HG02870 (cell line): ENCODE data around the gene CAMKK1.

ENCODE experiments used
- ATAC-seq: cut with Tn5 transposase; IDR thresholded peaks from one replicate; pipeline ENCODE4 v1.9.1; 2021; ENCODE audit warnings: mild to moderate bottlenecking, moderate library complexity; ENCODE audit not compliant: unreplicated experiment

Gene CAMKK1

DNA sequence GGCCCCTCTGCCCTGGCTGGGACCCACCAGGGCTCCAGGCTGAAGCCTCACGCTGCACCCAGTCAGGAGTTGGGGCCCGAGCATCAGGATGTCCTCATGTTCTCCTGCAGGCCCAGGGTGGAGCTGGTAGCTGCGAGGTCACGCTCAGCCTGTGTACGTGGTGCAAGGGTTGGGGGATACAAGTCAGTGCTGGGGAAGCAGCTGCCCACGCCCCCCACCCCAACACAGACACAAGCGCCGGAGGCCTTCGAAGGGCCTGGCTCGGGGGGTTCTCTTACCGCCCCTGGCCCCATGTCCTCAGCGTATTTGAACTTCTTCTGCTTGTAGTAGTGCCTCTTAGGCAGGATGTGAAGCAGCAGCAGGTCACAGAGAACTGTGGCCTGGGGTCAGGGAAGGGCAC is 4.9 kb upstream of the CAMKK1 start:
- ATAC-seq, result no peak

DNA sequence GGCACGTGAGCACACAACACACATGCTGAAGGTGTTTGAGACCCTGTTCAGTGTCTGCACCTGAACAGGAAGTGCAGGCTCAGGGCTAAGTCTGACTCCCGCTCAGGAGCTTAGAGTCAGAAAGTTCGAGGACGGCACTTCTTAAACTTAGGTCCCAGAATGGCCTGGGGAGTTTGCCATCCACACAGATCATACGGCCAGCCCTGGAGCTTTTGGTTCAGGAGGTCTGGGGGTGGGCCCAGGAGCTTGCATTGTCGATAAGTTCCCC is 4.0 kb upstream of the CAMKK1 start:
- no peak for ATAC-seq

DNA sequence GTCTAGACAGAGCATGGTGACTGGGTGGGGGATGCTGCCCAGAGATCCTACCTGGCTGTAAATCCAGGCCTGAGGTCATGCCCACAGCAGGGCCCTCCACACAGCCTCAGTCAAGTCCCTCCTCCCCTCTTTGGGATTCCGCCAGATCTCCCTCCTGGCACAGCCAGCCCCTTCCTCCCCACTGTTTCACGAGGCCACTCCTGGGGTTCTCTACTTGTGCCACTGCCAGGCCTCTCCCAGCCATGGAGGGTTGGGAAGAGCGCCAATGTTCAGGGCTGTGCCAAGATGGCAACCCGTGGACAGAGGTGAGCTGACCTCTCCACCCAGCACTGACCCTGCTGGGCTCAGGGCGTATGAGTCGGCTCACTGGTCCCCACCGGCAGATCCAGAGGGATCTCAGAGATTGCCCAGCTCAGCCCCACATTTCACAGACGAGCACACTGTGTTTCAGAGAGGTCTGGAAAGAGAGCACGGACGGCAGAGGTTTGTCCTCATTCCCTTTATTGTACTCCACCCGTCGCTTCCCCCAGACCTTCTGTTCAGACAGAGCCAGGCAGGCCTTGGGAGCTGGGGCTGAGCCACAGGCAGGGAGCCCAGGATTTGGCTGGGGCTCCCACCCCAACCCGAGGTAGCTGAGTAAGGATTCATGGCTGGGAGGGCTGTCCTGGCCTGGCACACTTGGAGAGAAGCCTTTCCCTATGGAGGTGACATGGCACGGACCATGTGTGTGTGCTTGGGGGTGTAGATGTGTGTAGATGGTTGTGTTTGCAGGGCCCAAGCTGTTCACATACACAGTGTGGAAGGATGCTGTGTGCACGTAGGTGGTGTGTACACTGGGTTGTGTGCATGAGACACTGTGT is 3.5 kb upstream of the CAMKK1 start:
- no peak for ATAC-seq

DNA sequence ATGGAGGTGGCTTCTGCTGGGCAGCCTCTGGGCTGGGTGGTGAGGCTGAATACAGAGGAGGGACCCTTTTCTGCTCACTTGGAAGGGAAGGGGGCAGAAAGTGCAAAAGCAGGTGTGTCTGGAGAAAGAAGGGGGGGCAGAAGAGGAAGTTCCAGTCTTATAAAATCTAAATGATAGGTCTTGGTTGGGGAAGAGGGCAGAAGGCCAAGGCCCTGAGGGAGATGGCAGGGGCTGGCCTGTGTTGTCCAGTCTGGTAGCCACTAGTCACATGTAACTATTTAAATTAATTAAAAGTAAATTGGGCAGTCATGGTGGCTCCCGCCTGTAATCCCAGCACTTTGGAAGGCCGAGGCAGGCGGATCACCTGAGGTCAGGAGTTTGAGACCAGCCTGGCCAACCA is 2.5 kb upstream of the CAMKK1 start:
- ATAC-seq, result no peak

DNA sequence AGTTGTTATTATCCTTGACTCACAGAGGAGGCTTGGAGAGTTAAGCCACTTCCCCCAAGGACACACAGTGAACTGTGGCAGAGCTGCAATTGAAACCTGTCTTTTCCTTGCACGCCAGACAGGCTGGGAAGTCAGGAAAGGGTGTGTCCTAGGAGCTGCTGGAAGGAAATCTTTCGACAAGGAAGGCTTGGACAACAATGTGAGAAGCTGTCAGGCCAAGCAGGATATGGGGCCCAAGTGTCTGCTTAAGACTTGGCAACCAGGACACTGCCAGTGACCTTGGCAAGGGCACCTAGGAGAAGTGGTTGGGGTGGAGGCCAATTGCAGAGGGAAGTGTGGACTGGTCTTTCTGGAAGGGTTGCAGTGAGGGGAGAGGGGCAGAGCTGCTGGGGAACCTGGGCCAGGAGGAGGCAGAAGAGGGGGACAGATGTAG is 2.1 kb upstream of the CAMKK1 start:
- no peak for ATAC-seq

DNA sequence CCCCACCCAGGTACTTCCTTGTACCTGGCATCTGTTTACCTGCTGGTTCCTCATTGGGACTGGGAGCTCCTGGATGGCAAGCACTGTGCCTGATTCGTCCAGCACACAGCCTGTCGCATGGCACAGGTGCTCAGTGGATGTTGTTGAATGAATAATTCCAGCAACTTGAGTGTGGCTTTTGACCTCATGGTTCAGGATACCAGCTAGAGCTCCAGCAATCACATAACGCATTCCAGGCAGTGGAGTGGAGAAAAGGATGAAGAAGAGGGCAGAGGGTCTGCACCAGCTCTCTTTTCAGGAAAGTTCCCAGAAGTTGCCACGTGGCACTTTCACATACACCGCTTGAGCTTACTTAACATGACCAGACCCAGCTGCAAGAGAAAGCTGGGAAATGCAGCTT is 1.3 kb upstream of the CAMKK1 start:
- no peak for ATAC-seq

DNA sequence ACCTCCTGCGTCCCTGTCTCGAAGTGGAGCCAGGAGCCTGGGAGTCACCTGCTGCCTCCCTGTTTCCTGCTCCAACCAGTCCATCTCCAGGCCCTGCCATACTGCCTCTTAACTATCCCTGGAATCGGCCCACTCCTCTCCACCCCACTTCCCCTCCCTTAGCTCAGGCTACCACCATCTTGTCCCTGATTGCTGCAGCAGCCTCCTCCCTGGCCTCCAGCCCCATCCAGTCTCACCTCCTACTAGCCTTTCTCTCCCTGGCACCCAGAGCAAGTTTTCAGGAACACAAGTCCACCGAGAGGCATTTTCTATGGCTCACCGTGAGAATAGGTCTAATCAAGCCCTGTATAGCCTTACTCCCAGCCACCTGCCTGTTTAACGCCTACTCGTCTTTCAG is 865 bp upstream of the CAMKK1 start:
- no peak for ATAC-seq

DNA sequence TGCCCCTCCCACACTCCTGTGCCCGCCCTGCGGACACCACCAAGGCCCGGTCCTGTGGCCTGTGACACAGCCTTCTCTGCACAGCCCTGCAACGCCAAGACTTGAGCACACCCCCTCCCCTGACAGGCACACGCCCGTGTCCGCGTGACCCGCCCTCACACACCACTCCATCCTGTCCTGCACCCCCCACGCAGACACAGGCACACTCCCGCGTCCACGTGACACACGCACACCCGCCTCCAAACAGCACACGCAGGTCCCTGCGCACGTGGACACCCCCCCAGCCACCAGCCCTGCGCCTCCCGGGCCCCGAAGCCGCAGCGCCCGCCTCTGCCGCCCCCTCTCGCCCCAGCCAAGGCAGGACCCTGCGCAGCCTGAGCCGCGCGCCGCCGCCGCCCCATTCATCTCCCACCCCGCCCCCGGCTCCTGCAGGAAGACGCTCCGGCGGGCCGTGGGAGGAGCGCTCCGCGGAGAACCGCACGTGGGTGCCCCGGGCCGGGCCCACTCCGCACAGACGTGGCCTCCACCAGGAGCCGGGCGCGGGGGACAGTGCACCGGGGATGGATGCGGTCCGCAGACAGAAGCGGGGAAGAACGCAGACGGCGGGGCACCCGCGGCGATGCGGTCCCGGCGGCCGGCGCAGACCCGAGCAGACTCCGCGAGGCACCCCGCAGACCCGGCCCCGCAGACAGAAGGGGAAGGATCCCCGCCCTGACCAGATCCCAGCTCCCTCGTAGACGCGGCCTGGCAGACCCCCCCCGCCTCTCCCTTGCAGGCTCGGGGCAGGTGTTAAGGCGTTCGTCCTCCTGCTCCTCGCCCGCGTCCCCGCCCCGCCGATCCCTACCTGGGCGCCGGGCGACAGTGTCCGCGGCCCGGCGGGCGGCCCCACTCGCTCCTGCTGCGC is 506 bp downstream of the CAMKK1 start:
- peak; percentile 7 for ATAC-seq

DNA sequence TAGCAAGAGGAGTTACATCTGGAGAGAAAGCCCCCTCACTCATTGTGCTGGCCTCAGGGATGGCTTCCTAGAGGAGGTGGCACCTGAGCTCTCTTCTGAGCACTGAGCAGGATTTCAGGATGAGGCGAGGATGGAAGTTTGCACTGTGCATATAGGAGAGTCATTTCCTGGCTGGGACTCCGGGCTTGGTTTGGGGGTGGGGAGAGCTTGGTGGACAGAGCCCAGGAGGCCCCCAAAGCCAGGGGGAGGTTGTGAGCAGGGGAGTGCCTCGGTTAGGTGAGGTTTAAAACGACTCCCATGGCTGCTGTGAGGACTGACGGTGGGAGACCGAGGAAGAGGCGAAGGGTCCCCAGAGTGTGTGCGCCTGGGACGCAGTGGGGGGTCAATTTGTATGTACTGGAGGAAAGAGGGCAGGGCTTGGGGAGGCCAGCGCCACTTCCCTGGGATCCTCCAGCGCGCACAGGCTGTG is 1.2 kb downstream of the CAMKK1 start:
- no peak for ATAC-seq

DNA sequence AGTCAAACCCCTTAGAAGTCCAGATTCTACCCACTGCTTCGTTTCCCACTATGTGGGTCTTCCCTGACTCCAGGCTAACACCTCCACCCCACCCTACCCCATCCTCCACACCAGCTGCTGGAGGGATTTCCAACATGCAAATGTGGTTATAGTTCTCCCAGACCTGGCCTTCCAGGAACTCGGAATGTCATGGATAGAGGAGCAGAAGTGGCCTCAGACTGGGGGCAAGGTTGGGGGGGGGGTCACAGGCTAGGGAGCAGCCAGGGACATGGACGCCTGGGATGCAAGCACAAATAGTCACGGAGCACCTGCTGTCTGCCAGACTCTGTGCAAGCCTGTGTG is 2.0 kb downstream of the CAMKK1 start:
- no peak for ATAC-seq

DNA sequence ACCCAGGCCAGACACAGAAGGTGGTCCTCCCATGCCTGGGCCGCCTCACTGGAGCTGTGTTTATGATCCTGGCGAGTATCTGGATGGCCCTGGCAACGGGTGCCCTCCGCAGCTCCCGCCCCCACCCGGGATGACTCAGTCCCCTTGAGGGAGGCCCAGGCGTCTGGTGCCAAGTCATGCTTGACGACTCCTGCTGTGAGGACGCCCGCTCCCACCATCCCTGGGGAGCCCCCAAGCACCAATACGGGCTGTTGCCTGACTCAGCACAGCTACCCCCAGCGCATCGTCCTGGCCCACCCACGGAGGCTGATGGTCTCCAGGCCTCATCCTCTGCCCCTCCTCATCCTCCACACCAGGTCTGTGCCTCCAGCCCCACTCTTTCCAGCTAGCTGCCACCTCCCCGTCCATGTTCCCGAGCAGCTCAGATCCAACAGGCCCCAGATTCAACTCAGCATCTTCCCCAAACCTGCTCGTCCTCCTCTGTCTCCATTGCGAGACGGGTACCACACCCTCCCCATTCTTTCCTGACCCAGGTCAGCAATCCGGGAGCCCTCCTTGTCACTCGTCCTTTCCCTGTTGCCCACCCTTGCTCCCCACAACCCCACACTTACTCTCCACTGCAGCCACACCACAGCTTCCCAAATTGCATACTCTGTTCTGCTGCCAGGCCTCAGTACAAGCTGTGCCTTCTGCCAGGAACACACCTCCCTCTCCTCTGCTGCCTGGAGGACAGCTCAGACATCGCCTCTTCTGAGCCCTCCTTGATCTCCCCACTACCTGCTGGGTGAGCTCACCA is 2.6 kb downstream of the CAMKK1 start:
- no peak for ATAC-seq

DNA sequence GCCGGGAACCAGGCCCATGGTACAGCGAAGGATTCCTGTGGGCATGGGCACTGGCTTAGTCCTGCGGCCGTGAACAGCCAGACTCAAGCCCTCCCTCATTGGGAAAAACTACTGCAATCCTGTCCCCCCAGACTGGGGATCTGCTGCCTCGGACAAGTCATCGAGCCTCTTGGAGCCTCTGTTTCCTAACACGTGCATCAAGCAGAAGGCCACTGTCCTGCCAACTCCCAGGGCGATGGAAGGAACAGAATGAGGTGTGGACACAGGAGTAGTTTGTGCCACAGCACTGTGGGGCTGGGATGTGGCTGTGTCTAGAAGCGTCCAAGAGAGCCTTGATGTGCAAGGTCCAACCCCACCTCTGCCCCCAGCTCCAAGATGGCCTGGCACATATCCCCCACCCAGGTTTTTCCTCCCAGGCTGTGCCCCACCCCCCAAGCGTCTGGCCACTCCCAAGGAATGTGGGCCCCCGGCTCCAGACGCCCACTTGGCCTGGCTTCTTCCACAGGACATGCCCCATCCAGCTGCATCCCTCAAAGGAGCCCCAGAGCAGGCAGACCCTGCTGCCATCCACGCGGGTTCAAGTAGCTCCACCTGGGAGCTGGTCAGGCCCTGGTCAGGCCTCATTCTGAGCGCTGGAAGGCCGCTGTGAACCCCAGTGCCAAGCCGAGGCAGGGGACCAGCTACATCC is 3.4 kb downstream of the CAMKK1 start:
- ATAC-seq, result no peak

DNA sequence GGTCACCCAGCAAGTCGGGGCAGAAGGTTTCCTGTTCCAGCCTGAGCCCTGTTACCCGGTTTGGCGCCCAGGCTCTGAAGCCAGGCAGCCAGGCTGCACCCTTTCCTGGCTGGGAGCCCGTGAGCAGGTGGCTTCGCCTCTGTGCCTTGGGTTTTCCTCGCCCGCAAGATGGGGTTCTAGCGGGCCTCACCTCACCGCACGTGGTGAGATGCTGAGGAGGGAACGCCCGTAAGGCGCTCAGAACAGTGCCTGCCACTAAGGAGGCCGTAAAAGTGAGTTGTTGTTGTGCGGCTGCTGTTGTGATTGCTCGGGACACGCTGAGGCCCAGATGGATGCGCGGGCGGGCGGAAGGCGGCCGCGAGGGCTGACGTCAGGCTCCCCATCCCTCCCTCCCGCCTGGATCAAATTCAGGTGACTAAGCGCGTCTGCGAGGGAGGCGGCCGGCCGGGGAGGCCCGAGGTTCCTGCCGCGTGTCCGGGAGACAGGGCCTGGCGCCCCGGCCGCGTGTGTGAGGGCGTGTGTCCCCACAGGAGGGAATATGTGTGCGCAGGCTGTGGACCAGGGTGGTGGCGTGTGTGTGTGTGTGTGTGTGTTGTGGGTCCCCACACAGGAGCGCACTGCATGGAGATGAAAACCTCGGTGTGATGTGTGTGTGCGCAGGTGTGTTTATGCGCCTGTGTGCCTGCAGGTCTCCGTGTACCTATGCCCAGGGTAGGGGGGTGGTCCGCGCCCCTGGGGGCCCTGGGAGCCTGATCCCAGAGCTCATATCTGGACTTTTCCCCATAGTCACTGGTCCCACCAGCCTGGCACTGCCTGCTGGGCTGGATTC is 4.3 kb downstream of the CAMKK1 start:
- ATAC-seq, result no peak

DNA sequence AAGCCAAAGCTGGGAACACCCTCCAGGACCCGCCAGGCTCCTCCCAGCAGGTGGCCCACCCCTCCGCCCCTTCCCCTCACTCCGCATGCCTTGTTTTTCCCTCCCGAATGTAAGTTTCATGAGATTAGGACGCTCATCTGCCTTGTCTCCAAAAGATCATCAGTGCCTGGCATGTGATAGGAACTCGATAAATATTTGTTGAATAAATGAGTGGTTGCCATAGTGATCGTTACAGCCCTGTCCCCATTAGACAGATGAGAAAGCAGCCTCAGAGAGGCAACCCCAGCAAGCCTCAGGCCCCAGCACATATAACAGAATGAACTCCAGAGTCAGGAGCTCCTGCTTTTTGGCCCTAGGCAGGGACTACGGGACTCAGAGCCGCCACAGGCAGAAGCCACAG is 5.0 kb downstream of the CAMKK1 start:
- ATAC-seq, result no peak

DNA sequence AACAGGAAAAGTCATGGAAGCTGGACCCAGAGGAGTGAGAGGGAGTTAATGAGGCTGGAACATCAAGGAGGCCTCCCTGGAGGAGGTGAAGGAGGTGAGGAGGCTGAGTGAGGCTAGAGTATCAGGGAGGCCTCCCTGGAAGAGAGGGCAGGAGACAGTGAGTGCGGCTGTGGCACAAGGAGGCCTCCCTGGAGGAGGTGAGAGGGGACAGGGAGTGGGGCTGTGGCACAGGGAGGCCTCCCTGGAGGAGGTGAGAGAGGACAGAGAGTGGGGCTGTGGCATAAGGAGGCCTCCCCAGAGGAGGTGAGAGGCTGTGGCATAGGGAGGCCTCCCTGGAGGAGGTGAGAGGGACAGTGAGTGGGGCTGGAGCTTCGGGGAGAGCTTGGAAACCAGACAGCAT is 5.5 kb downstream of the CAMKK1 start:
- ATAC-seq, result no peak

DNA sequence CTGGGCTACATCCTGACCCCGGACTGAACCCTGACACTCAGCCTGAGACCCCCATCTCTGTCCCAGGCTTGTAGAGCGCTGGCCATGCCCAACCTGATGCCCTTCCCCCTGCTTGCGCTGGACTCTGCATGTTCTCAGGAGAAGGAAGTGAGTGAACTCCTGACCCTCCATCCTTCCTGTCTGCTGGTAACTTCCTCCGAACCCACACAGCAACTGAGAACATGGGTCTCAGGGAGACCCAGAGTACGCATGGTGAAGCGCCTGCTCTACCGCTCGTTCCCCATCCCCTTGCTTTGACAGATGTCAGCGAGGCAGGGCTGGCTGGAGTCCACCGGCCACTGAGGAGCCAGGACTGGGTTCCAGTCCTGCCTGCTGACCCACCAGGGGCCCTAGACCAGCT is 6.1 kb downstream of the CAMKK1 start:
- no peak for ATAC-seq

DNA sequence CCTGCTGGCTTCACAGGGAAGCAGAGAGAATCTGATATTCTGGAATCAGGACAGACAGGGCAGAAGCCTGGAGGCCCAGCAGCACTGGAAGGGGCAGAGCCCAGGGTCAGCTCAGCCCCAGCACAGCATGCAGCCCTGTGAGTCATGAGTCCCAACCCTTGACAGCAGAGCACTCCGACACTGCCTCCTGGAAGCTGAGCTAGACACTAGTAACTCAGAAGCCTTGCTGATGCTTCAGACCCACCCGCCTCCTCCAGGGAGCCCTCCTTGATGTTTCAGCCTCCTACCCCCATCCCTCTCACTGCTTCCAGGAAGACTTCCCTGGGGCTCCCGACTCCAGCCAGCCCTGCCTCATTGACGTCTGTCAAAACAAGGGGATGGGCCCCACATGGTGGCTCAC is 6.9 kb downstream of the CAMKK1 start:
- ATAC-seq, result no peak

DNA sequence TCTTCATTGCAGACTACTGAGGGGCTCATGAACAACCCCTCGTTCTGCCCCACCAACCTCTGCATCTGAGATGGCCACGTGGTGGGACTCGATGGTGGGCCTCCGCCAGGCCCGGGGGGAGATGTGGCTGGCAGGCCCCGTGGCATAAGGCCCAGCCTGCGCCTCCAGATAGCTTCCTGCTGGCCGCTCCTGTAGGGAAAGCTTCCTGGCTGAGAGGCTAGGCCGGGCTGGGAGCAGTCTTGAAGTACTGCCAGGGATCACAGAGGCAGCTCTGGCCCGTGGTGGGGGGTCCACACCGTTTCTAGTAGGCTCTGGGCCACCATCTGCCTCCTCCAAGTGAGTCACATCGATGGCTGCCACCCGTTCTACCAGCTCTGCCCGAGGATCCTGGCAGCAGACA is 7.6 kb downstream of the CAMKK1 start:
- no peak for ATAC-seq

DNA sequence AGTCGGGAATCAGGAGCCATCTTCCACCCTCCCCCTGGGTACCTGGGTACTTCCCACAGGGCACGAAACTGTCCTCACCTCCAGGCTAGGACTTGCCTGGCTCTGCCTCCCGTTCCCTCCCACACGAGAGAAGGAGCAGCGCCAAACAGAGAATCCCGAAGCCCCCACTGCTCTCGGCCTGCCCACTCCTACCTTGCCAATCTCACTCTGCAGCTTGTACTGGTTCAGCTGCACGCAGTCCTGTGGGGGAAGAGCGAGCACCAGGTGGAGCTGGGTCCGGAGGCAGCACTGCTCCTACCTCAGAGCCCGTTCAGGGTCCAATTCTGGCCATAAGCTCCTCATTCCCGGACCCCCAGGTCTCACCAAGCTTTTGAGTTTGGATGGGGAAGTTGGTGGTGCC is 8.7 kb downstream of the CAMKK1 start:
- no peak for ATAC-seq

DNA sequence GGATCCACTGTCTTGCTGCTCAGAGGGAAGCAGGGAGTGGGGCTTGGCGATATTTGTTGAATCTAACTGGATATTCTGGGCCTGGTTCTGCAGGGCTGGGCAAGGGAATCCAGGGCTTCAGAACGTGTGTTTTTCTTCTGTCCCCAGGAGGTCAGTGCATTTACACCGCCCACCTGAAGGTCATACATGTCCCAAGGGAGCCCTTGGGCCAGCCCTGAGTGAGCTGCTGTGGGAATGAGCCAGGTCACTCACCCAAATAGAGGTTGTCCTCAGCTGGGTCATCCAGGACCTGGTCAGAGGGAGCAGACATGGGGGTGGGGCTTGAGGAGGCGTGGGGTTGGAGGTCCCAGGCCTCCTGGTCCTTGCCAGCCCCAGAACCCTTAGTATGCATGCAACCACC is 10.6 kb downstream of the CAMKK1 start:
- ATAC-seq, result no peak
